ENCODE results near the gene SIPA1L3.

GRCh38 chr19:38172001-38172400, 265.0 kb downstream of the SIPA1L3 start:
- TF ChIP-seq CTCF (conservative IDR thresholded peaks at IDR 0.05; ENCODE audit: low read depth, low read length) (no peak), EZH2 (IDR thresholded peaks at IDR 0.05; ENCODE audit: borderline replicate concordance, low read depth, low read length, poor library complexity, severe bottlenecking) (no peak)

All from A673 (cell line).